ENCODE data around the gene C2CD3. TPM values are rescaled to one million over a fixed set of nuclear protein-coding genes. Genes with fewer than 3 reads are reported as not detected.

The C2CD3 gene, protein sequence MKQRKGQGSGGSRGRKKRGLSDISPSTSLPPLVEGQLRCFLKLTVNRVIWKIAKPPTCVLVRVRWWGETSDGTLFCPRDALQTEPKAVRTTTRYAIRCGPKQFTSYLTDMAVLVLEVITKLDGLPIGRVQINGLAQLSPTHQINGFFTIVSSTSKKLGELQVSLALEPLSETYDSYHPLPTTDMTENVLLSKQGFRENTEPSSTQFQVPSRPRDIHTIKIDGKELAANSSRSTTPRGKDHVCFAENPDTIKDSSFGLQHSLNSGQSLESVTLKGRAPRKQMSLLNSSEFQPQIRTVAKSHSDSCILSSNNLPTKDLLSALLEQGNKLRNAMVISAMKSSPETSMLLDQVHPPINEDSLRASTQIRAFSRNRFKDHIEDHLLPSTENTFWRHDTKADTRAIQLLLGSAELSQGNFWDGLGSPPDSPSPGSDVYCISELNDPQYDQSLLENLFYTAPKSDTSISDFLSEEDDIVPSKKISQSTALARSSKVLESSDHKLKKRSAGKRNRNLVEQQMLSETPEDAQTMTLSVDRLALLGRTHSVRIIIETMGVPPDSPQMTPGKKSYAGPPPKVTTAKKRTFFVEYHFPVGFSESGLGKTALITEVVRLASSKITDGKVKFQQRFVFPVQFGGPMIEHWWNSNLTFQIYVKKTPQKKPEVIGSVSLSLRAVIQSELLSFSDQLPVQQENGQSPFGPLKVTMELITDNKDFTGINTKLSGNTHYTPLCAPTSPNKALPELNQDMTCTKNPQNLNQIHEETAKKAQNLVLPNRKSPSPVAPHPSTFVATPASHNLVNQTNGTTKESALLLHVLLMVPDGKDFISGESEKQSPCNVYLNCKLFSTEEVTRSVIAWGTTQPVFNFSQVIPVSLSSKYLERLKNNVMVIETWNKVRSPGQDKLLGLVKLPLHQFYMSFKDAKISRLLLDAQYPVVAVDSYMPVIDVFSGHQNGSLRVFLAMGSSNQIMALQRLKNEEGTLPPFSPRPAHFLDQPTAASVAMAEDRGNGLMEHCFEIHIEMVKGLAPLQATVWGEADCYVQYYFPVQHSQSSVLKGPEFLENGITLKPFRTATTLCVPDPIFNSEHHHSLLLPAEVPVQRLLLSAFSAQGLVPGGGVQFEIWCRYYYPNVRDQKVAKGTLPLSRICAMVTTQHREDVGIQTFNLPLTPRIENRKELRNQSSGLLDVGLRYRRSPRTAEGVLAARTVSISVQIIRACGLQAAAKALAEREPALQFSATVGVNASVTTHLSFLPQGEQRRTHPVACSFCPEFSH (N-terminal part only)
- 10 to 100 TPM; 40.2 to 47.1 TPM for total RNA-seq

DNA sequence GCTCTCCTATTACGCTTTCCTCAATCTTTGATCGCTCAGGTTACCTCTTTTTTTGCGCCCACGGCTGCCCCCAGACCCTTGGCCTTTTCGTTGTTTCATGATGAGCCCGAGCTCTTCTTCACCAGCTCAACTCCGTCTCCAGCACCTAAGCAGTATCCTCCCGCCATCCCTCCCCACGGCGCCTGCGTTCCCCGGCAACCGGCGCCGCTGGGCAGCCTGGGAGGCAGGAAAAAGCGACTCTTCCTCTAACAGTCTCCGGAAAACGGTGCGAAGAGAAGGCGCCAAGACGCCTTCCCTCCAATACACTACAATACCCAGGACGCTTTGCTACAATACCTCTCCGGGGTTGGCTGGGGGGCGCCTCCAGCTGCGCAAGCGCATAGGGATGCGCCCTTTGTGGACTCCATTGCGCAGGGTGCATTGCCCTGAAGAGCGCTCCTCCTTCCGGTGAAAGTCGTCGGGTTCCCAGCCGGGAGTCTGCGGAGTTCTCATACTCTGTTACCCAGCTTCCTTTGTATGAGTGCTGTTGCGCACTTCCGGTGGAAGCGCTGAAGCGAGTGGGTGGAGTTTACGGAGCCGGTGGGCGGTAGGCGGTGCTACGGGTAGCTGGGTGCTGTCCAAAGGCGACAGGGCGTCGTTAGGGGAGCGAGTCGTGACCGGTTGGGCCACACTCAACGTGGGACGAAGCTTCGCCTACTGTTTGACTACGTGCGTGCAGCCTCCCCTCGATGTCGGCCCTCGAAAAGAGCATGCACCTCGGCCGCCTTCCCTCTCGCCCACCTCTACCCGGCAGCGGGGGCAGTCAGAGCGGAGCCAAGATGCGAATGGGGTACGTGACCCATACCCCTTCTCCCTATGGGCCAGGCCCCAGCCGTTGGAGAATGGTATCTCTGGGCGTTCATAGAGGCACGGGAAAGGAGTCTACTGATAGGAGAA lies at the start of gene C2CD3, which contains the start of gene PPME1:
Gene C2CD3 (minus strand): TSS at position 309 of the 936 bp plus-strand sequence. CDS start 210 bp downstream, at position 99.
Gene PPME1 (plus strand): TSS at position 596 of the 936 bp plus-strand sequence. CDS start 133 bp downstream, at position 729.
- ATAC-seq (peak; percentile 96), DNase-seq (peak; percentile 99)
- Mint-ChIP-seq H3K9me3 (ENCODE audit: low read depth) (no peaks in the 10 kb centered on the region), H3K27ac (no peak within 1 kb of the TSS), H3K4me1 (peaks cover 15% of the 10 kb centered on the region), H3K4me3 (no peak within 1 kb of the TSS), H3K27me3 (no peaks in the 10 kb centered on the region), H3K36me3 (peaks cover 24% of the 10 kb centered on the region)
- CTCF ChIA-PET, result interaction anchor here (0.6 to 1.9 kb wide), 13 partner anchors 9 to 279 kb away, joined by 3 to 9 read pairs (median 3); partner anchors contain the start of gene UCP2

DNA sequence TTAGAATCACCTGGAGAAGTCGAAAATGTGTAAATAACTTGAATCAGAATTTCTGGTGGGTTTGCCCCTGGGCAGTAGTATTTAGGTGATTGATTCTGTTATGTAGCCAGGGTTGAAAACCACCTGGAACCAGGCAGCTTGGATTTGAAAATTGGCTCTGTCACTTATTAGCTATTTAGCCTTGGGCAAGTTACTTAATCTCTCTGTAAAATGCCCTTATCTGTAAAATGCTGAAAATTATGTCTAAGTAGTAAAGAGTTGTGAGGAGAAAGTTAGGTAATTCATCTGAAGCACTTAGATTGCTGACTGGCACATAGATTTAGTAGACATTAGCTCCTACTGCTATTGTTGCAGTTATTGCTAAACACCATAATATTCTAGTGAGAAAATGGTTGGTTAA lies 49.6 kb upstream of the C2CD3 start:
- H3K27ac Mint-ChIP-seq, result no peak overlapping the region
- no peaks in the 10 kb centered on the region for H3K4me1 Mint-ChIP-seq
- H3K9me3 Mint-ChIP-seq (ENCODE audit: low read depth), result peaks cover 5% of the 10 kb centered on the region
- DNase-seq, result no peak
- H3K4me3 Mint-ChIP-seq, result no peak overlapping the region
- H3K36me3 Mint-ChIP-seq, result peaks cover 21% of the 10 kb centered on the region
- no peaks in the 10 kb centered on the region for H3K27me3 Mint-ChIP-seq
- ATAC-seq, result no peak
- CTCF ChIA-PET, result no interaction called here

- Mint-ChIP-seq H3K4me1 (no peaks in the 10 kb centered on the region), H3K4me3 (no peak overlapping the region), H3K27ac (no peak overlapping the region), H3K9me3 (ENCODE audit: low read depth) (peaks cover 10% of the 10 kb centered on the region), H3K27me3 (no peaks in the 10 kb centered on the region), H3K36me3 (peaks cover 53% of the 10 kb centered on the region)
- DNase-seq, result no peak
- CTCF ChIA-PET, result interaction anchor here (0.6 kb wide), 1 partner anchor 51 kb away, joined by 4 read pairs; no protein-coding TSS in a partner anchor
- no peak for ATAC-seq
Measured at GRCh38 chr11:74212533-74212932, 41.7 kb upstream of the C2CD3 start.

- CTCF ChIA-PET, result interaction anchor here (1.2 to 2.0 kb wide), 2 partner anchors 10 to 39 kb away, joined by 3 to 5 read pairs; no protein-coding TSS in a partner anchor
- Mint-ChIP-seq H3K4me3 (no peak overlapping the region), H3K27ac (no peak overlapping the region), H3K9me3 (ENCODE audit: low read depth) (no peaks in the 10 kb centered on the region), H3K27me3 (no peaks in the 10 kb centered on the region), H3K4me1 (no peaks in the 10 kb centered on the region), H3K36me3 (peaks cover 54% of the 10 kb centered on the region)
- no peak for ATAC-seq
- DNase-seq, result no peak
Measured at GRCh38 chr11:74208507-74208906, 37.7 kb upstream of the C2CD3 start.

- Mint-ChIP-seq H3K36me3 (peaks cover 46% of the 10 kb centered on the region), H3K4me3 (no peak overlapping the region), H3K9me3 (ENCODE audit: low read depth) (no peaks in the 10 kb centered on the region), H3K4me1 (peaks cover 2% of the 10 kb centered on the region), H3K27ac (no peak overlapping the region), H3K27me3 (no peaks in the 10 kb centered on the region)
- no peak for DNase-seq
- CTCF ChIA-PET, result no interaction called here
- no peak for ATAC-seq
Measured at GRCh38 chr11:74206746-74207145, 35.9 kb upstream of the C2CD3 start.

- DNase-seq, result no peak
- Mint-ChIP-seq H3K9me3 (ENCODE audit: low read depth) (no peaks in the 10 kb centered on the region), H3K27ac (no peak overlapping the region), H3K27me3 (no peaks in the 10 kb centered on the region), H3K36me3 (peaks cover 43% of the 10 kb centered on the region), H3K4me3 (no peak overlapping the region), H3K4me1 (peaks cover 2% of the 10 kb centered on the region)
- CTCF ChIA-PET, result no interaction called here
- ATAC-seq, result no peak
Measured at GRCh38 chr11:74205181-74205580, 34.4 kb upstream of the C2CD3 start.

- Mint-ChIP-seq H3K36me3 (peaks cover 40% of the 10 kb centered on the region), H3K9me3 (ENCODE audit: low read depth) (no peaks in the 10 kb centered on the region), H3K27me3 (no peaks in the 10 kb centered on the region), H3K4me3 (no peak overlapping the region), H3K4me1 (peaks cover 2% of the 10 kb centered on the region), H3K27ac (no peak overlapping the region)
- DNase-seq (no peak), ATAC-seq (no peak)
- CTCF ChIA-PET, result no interaction called here
Measured at GRCh38 chr11:74204701-74205100, 33.9 kb upstream of the C2CD3 start.

GRCh38 chr11:74203966-74204365 lies 33.2 kb upstream of the C2CD3 start:
- peaks cover 2% of the 10 kb centered on the region for H3K4me1 Mint-ChIP-seq
- ATAC-seq, result no peak
- DNase-seq, result no peak
- H3K27ac Mint-ChIP-seq, result no peak overlapping the region
- CTCF ChIA-PET, result no interaction called here
- no peak overlapping the region for H3K4me3 Mint-ChIP-seq
- H3K36me3 Mint-ChIP-seq, result peaks cover 41% of the 10 kb centered on the region
- no peaks in the 10 kb centered on the region for H3K27me3 Mint-ChIP-seq
- no peaks in the 10 kb centered on the region for H3K9me3 Mint-ChIP-seq (ENCODE audit: low read depth)

- Mint-ChIP-seq H3K9me3 (ENCODE audit: low read depth) (no peaks in the 10 kb centered on the region), H3K4me3 (no peak overlapping the region), H3K27me3 (no peaks in the 10 kb centered on the region), H3K4me1 (no peaks in the 10 kb centered on the region), H3K27ac (no peak overlapping the region), H3K36me3 (peaks cover 39% of the 10 kb centered on the region)
- CTCF ChIA-PET, result no interaction called here
- ATAC-seq (no peak), DNase-seq (no peak)
Measured at GRCh38 chr11:74196781-74197486, 26.1 kb upstream of the C2CD3 start.

DNA sequence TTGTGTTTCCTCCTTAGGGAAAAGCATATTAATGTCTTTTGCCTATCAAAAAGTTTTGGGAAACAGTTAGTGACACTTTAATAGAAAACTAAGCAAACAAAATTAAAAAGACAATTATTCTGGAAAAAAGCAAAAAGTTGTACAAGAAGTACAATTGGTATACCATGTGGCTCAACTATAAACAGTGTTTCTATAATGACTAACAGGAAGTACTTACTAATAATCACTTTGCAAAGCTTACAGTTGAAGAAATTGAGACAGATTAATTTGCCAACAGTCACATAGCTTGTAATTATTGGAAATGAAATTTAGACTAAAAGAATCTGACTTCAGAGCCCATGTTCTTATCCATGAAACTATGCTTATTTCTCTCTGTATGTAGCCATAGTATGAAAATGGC lies 25.0 kb upstream of the C2CD3 start:
- no peak for DNase-seq
- CTCF ChIA-PET, result no interaction called here
- Mint-ChIP-seq H3K9me3 (ENCODE audit: low read depth) (no peaks in the 10 kb centered on the region), H3K27me3 (no peaks in the 10 kb centered on the region), H3K4me3 (no peak overlapping the region), H3K36me3 (peaks cover 43% of the 10 kb centered on the region), H3K27ac (no peak overlapping the region), H3K4me1 (no peaks in the 10 kb centered on the region)
- no peak for ATAC-seq

- ATAC-seq (no peak), DNase-seq (no peak)
- Mint-ChIP-seq H3K9me3 (ENCODE audit: low read depth) (peaks cover 2% of the 10 kb centered on the region), H3K27me3 (no peaks in the 10 kb centered on the region), H3K27ac (no peak overlapping the region), H3K4me1 (peaks cover 5% of the 10 kb centered on the region), H3K4me3 (no peak overlapping the region), H3K36me3 (peaks cover 33% of the 10 kb centered on the region)
- CTCF ChIA-PET, result interaction anchor here (1.5 kb wide), 1 partner anchor 26 kb away, joined by 3 read pairs; no protein-coding TSS in a partner anchor
Measured at GRCh38 chr11:74185695-74186094, 14.9 kb upstream of the C2CD3 start.

DNA sequence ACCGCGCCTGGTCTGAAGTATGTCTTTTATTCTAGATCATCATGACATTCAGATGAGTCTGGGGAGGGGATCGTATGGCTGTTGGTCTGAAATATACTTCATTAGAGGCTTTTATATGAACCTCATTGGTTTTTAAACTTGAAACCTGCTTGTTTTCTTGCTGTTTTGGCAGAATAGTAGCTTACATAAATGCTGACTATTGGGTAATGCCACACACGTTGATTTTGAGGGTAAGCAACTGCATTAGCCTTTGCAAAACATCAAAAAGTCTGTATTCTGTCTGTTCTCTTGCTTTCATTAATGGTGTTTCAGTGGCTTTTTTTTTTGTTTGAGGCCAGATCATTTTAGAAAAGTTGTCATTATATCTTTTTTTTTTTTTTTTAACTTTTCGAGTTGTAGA lies 14.5 kb upstream of the C2CD3 start:
- no peaks in the 10 kb centered on the region for H3K9me3 Mint-ChIP-seq (ENCODE audit: low read depth)
- CTCF ChIA-PET, result no interaction called here
- ATAC-seq, result no peak
- no peak for DNase-seq
- no peaks in the 10 kb centered on the region for H3K27me3 Mint-ChIP-seq
- peaks cover 29% of the 10 kb centered on the region for H3K36me3 Mint-ChIP-seq
- H3K4me1 Mint-ChIP-seq, result peaks cover 5% of the 10 kb centered on the region
- no peak overlapping the region for H3K4me3 Mint-ChIP-seq
- H3K27ac Mint-ChIP-seq, result no peak overlapping the region

Data from activated CD8-positive, alpha-beta memory T cell treated with anti-CD3 and anti-CD28 coated beads, Interleukin-2, amount 10 ng/mL, durations not matched to agents 7 days and 5 days (primary cell).